ENCODE measurements around the gene BBS2. TPM values are rescaled to one million over a fixed set of nuclear protein-coding genes. Genes with fewer than 3 reads are reported as not detected.
A peak's percentile ranks its signal among the peaks of the same experiment; 100 is the strongest.

The BBS2 gene
- total and polyA plus RNA-seq, 2 experiments from 2014 or later, result 32.8 to 50.4 TPM

- peak within 1 kb of the TSS; percentile 86 for H3K27ac ChIP-seq
- peaks cover 30% of the 10 kb centered on the region for H3K36me3 ChIP-seq
- no peak for TF ChIP-seq CTCF (IDR thresholded peaks at IDR 0.05; ENCODE audit: low read depth, low read length)
- H3K4me3 ChIP-seq, result peak within 1 kb of the TSS; percentile 91
- DNase-seq (ENCODE audit: low read depth in 1 of 2, low spot score in 1 of 2), result peak; percentile 98 to 99
- H3K9me3 ChIP-seq (ENCODE audit: low read depth), result no peaks in the 10 kb centered on the region
- H3K4me1 ChIP-seq (ENCODE audit: low read depth), result peaks cover 10% of the 10 kb centered on the region
- H3K27me3 ChIP-seq, result no peaks in the 10 kb centered on the region
These were observed 68.7 kb downstream of the BBS2 start, which contains the start of the genes NUDT21 and OGFOD1 for GRCh38 chr16:56450986-56451752. NUDT21 (minus strand) TSS chr16:56451332; CDS start chr16:56451202, 130 bp downstream. OGFOD1 (plus strand) TSS chr16:56451554; CDS start chr16:56451613, 59 bp downstream.

GRCh38 chr16:56450275-56450985 is 69.4 kb downstream of the BBS2 start:
- Histone ChIP-seq H3K27me3 (no peaks in the 10 kb centered on the region), H3K36me3 (peaks cover 38% of the 10 kb centered on the region), H3K27ac (peak overlapping the region; percentile 86), H3K9me3 (ENCODE audit: low read depth) (no peaks in the 10 kb centered on the region), H3K4me3 (peak overlapping the region; percentile 91), H3K4me1 (ENCODE audit: low read depth) (peaks cover 10% of the 10 kb centered on the region)
- peak; percentile 9 to 10 for DNase-seq (ENCODE audit: low read depth in 1 of 2, low spot score in 1 of 2)
- no peak for TF ChIP-seq CTCF (IDR thresholded peaks at IDR 0.05; ENCODE audit: low read depth, low read length)

GRCh38 chr16:56448005-56448404 is 71.8 kb downstream of the BBS2 start:
- H3K4me1 ChIP-seq (ENCODE audit: low read depth), result peaks cover 10% of the 10 kb centered on the region
- H3K27ac ChIP-seq, result no peak overlapping the region
- no peak for TF ChIP-seq CTCF (IDR thresholded peaks at IDR 0.05; ENCODE audit: low read depth, low read length)
- H3K36me3 ChIP-seq, result peaks cover 30% of the 10 kb centered on the region
- no peak for DNase-seq (ENCODE audit: low read depth in 1 of 2, low spot score in 1 of 2)
- no peaks in the 10 kb centered on the region for H3K9me3 ChIP-seq (ENCODE audit: low read depth)
- no peak overlapping the region for H3K4me3 ChIP-seq
- H3K27me3 ChIP-seq, result no peaks in the 10 kb centered on the region

GRCh38 chr16:56447286-56447685 is 72.5 kb downstream of the BBS2 start:
- Histone ChIP-seq H3K4me1 (ENCODE audit: low read depth) (peaks cover 10% of the 10 kb centered on the region), H3K36me3 (peaks cover 30% of the 10 kb centered on the region), H3K27me3 (no peaks in the 10 kb centered on the region), H3K4me3 (no peak overlapping the region), H3K27ac (no peak overlapping the region), H3K9me3 (ENCODE audit: low read depth) (no peaks in the 10 kb centered on the region)
- TF ChIP-seq CTCF (IDR thresholded peaks at IDR 0.05; ENCODE audit: low read depth, low read length), result no peak
- DNase-seq (ENCODE audit: low read depth in 1 of 2, low spot score in 1 of 2), result no peak

- peaks cover 63% of the 10 kb centered on the region for H3K36me3 ChIP-seq
- H3K27ac ChIP-seq, result no peak overlapping the region
- no peak overlapping the region for H3K4me3 ChIP-seq
- no peaks in the 10 kb centered on the region for H3K4me1 ChIP-seq (ENCODE audit: low read depth)
- no peak for DNase-seq (ENCODE audit: low read depth in 1 of 2, low spot score in 1 of 2)
- H3K27me3 ChIP-seq, result no peaks in the 10 kb centered on the region
- no peak for TF ChIP-seq CTCF (IDR thresholded peaks at IDR 0.05; ENCODE audit: low read depth, low read length)
- H3K9me3 ChIP-seq (ENCODE audit: low read depth), result no peaks in the 10 kb centered on the region
These were observed 81.8 kb downstream of the BBS2 start for GRCh38 chr16:56438038-56438437.

All from cardiac muscle cell (in vitro differentiated cells and primary cell).